Stimulated activated CD4-positive, alpha-beta T cell treated with anti-CD3 and anti-CD28 coated beads, Interleukin-4, amount 100 ng/mL, for 4 hours (primary cell): ENCODE results near the gene KIAA0930.

Experiments
- DNase-seq, 2 experiments: peaks; one replicate each; pipeline ENCODE4 v3.0.0-alpha.2; 2020

Gene KIAA0930

DNA sequence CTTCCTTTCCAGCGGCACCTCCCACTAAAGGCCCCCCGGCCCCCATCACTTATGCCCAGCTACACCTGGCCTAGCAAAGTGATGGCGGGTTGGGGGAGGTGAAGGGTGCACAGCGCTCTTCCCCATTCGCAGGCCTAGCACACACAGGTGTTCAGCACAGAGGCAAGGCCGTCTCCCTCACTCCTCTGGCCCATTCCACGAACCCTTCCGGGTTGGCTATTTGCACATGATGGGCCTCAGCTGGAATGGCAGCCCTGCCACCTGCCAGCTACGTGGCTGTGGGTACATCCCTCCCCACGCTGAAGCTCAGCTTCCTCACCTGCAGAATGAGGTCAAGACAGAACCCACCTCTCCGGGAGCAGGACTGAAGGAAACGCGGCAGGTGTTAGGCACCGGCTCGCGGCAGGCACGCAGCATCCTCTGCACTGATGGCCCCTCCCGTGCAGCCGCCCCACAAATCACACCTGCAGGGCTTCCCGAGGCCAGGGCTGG, 4.8 kb downstream of the KIAA0930 start:
- DNase-seq: no peak

GRCh38 chr22:45235101-45235777, 5.5 kb downstream of the KIAA0930 start:
- DNase-seq: no peak

GRCh38 chr22:45233827-45234226, 6.9 kb downstream of the KIAA0930 start:
- no peak for DNase-seq

DNA sequence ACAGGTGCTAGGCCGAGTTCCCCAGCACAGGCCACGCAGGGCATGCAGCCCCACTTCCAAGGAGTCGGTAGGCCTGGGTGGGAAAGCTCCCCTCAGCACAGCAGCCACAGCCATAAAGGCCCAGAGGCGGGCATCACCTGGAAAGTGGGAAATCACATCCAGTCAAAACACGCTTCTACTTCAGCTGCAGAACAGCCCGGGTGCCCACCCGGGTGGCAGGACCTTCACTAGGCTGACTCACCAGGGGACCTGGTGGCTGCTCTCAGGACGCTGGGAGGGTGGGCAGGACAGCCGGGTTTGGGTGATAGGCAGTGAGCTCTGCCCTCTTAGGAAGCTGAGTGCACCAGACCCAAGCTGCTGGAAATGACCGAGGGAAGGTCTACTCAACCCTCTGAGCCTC, 7.3 kb downstream of the KIAA0930 start:
- DNase-seq: no peak

DNA sequence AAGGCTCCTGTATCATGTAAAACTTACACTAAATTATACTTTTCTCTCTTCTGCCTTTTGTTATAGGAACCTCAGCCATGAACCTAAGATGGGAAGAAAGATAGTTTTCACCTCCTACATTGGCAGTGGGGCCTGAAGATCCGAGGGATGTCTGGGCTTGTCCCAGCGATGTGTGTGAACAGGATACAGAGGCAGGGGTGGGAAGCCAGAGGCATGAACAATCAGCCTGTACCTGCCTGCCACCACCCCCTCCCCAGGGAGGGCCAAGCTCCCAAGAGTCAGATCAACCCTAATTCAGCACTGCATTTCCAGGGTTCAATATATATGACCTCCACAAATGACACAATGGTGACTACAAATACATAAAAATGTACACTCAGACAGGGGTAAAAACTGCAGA, 9.4 kb downstream of the KIAA0930 start:
- no peak for DNase-seq

DNA sequence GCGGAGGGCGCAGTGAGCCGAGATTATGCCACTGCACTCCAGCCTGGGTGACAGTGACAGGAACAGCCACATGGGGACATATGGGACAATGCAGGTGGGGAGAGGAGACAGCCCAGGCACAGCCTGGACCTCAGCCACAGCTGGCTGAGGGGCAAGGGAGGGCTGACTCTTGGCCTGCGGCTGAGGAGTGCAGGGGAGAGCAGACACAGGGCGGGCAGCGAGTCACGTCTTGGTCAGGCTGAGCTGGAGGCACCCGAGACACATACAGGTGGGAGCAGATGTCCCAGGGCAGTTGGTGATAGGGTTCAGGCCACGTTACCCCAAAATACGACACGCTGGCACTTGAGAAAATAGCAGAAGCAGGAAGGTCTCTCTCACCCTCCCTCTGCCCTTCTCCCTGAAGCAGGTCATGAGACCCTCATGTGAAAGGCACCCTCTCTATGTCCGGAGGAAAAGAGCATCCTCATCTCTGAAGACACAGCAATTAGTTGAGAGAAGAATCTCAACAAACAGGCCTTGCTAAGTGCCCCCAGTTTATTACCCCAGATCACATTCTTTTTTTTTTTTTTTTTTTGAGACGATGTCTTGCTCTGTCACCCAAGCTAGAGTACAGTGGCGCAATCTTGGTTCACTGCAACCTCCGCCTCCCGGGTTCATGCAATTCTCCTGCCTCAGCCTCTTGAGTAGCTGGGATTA, 10.5 kb downstream of the KIAA0930 start:
- no peak for DNase-seq

DNA sequence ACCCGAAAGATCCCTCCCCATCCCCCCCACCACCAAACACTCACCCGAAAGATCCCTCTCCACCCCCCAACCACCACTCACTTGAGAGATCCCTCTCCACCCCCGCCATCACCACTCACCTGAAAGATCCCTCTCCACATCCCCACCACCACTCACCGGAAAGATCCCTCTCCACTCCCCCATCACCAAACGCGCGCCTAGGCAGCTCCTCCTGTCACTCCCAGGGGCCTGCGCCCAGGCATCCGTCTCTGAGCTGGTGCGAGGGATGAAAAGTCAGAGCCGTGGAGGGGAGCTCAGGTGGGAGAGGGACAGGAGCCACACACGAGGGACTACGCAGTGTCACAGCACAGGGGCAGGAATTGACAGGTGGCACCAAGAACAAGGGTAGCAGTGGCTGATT, 11.5 kb downstream of the KIAA0930 start:
- DNase-seq: no peak

DNA sequence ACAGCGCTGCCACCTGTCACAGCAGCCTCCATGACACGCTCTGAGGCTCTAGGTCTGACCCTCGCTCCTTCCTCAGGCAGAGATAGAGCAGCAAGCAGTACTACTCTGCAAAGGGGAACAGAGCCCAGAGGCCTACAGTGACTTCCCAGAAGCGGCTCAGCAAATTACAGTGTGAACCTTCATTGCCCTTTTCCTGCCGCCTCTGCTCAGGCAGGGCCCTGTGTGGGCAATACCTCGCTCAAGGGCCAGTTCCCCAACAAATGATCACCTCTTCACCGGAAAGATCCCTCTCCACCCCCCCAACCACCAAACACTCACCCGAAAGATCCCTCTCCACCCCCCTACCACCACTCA, 12.3 kb downstream of the KIAA0930 start:
- DNase-seq: no peak

DNA sequence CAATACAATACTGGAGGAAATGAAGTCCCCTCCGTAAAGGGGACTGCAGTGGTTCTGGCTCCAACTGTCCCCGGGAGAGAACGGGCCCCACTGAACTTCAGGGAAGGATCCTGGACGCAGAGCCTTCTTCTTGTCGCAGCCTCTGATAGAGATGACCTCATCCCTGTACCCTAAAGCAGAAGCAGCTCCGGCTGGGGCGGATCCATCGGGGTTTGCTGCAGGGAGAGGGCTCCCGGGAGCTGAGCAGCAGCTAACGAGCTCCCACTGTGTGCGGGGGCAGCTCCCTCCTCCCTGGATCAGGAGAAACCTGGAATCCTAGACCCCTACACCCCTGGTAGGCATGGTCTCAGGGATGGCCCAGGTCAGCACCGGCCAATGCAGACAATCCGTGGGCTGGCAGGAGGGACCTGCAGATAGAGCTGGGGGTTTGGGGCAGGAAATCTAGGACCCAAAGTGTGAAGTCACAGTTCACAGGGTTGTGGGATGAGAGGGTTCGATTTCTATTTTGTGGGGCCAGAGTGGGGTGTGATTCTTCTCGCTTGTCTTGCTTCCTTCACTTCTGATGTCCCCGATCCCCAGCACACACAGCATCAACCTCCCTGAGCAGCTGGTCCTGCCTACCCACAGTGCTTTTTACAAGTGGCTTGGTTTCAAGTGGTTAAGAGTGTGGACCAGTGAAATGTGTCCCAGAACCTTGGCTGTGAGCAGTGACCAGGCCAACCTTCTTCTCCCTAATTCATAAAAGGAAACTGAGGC, 12.9 kb downstream of the KIAA0930 start:
- DNase-seq: no peak

DNA sequence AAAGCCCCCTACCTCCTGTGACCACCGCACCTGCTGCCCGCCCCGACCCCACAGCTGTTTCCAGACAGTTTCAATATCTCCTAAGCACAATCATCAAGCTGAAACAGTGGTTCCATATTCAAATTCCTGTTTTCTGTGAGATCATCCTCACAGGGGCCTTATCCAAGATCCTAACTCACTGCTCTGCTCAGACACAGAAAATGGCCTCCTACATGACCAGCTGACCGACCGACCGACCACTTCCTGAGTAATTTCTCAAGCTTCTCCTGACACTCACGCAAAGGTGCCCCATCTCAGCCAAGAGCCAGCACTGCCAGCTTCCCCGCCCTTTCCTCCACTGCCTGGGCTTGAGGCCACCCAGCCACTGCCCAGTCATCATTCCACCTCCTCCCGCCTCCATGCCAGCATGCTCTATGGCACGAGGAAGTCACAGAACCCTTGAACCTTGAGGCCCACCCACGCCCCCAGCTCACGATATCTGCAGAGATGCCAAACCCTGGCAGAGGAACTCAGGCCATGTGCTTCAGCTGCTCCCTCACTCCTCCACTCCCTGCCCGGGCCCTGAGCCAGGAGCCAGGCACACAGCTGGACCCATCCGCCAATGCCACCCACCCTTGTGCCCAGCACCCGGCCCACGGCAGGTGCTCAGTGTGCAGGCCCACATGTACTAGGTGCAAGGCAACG, 14.0 kb downstream of the KIAA0930 start:
- DNase-seq: no peak

- no peak for DNase-seq
Measured at GRCh38 chr22:45225732-45226502, 14.8 kb downstream of the KIAA0930 start.

DNA sequence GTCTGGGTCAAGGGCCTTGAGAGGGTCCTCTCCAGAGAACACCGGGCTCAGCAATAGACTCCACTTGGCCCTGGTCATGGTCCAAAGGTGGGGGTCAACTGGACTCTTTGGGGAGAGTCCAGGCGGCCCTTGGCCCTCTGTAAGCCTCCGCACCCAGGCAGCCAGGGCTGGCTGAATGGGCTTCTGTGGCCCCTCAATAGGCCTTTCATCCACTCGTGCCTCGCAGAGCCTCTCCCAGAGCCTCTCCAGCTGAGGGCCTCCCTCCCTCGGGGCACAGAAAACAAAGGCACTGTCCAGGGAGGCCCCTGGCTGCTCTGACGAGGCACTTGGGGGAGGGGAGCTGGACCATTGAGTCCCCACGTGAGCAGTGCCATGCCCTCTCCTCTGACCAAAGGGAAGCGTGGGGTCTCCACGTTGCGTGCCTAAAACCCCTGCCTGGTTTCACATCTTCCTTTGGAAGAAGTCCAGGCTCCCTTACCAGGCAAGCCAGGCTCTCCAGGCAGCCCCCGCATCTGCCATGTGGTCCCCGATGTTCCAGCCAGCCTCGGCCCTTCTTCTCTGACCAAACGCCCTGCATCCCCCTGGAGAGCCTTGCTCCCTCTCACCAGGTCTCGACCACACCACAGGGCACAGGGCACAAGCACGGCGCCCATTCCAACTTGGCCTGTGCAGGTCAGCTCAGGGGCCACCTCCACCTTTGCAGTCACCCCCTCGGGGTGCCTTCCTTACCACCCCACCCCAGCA, 15.5 kb downstream of the KIAA0930 start:
- DNase-seq: no peak

- DNase-seq: no peak
Measured at GRCh38 chr22:45224331-45224730, 16.4 kb downstream of the KIAA0930 start.

- DNase-seq: no peak
Measured at GRCh38 chr22:45223304-45224117, 17.2 kb downstream of the KIAA0930 start.

GRCh38 chr22:45221201-45221600, 19.5 kb downstream of the KIAA0930 start:
- DNase-seq: no peak

GRCh38 chr22:45218976-45219375, 21.7 kb downstream of the KIAA0930 start:
- DNase-seq: peak; percentile 15 to 44

DNA sequence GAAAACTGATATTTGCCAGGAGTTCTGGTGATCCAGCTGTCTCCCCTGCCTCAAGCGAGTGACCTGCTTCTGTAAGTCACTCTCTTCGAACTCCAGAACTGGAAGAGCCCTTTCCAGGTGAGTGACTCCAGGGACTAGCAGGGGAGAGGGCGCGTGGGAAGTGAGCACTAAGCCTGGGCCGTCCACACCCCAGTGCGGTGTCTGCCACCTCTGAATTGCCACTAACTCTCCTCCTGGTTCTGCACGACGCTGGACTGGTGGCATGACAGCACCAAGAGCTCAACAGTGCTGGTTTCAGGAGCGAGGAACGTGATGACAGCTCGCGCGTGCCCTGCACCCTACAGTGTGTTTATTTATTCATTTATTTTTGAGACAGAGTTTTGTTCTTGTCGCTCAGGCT, 22.9 kb downstream of the KIAA0930 start:
- no peak for DNase-seq

DNA sequence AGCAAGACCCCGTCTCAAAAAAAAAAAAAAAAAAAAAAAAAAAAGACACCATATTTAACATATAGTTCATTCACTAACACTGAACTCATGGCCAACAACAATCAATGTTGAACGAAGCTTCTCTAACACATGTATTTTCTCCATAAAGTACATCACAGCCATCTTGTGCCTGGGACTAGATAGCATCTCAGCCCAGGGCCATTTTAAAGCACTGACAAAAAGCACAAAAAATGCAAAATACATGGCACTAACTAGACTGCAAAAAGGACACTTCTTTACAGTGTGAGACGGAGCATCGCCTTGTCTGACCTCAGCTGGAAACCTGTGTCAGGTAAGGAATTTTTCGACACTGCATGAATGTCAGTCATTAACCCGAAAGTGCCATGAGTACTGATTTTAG, 23.3 kb downstream of the KIAA0930 start:
- no peak for DNase-seq

- no peak for DNase-seq
Measured at GRCh38 chr22:45216133-45217003, 24.3 kb downstream of the KIAA0930 start.
